ENCODE results near the gene NDEL1. TPM values are rescaled to one million over a fixed set of nuclear protein-coding genes. Genes with fewer than 3 reads are reported as not detected.
"Not testable (repeated sequence)": the region's sequence is repeated elsewhere in the genome, so short reads cannot be mapped to it uniquely, and the experiment has no call there.

The NDEL1 gene, protein sequence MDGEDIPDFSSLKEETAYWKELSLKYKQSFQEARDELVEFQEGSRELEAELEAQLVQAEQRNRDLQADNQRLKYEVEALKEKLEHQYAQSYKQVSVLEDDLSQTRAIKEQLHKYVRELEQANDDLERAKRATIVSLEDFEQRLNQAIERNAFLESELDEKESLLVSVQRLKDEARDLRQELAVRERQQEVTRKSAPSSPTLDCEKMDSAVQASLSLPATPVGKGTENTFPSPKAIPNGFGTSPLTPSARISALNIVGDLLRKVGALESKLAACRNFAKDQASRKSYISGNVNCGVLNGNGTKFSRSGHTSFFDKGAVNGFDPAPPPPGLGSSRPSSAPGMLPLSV
- total RNA-seq, result 58.7 TPM

- DNase-seq (ENCODE audit: low read depth in 2 of 3, low spot score in 2 of 3), result peak; percentile 98
These were observed at the start of gene NDEL1 for GRCh38 chr17:8435245-8436168. Gene NDEL1, plus strand, starts transcription at chr17:8435884. Its CDS starts 8,388 bp downstream, at chr17:8444272.

DNA sequence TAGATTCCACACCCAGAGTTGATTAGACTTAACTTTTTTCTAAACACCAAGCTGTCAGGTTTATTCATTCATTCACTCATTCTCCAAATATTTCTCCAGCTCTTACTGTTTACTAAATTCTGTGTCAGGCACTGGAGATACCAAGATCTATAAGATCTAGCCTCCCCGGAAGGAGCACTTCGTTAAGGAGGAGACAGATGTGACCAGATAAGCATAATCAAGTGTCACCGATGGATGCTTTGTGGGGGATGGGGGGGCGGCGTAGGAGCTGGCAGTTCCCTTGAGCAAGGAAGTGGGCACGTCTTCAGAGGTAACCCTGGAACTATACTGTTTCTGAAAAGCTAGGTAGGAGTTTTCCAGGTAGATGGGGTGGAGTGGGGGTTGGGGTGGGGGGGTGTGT is 48.8 kb upstream of the NDEL1 start:
- DNase-seq (ENCODE audit: low read depth in 2 of 3, low spot score in 2 of 3), result no peak

DNA sequence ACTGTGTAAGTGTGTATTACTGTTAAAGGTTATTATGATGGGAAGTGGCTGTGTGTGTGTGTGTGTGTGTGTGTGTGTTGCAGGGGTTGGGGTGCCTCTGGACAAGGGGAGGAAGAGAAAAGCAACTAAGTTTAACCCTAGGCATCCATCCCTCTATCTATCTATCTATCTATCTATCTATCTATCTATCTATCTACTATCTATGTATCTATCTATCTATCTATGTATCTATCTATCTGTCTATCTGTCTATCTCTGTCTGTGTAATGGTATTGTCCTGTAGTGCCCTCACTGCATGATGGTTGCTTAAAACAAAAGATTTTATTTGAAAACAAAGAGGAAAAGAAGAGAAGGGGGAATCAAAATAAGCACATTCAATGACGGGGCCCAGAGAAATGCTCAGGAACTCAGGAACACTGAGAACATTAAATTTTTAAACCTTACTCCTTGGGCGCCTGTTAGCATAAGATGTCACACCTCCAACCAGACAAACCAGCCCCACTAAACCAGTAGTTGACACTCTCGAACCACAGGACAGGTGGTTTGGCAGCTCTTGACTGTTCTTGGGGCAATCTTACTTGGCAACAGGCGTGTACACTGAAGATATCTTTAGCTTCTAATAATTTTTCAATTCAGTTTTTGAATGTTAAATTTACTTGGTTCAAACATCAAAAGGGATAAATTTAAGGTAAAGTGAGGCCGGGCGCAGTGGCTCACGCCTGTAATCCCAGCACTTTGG is 47.6 kb upstream of the NDEL1 start:
- DNase-seq (ENCODE audit: low read depth in 2 of 3, low spot score in 2 of 3), result no peak

- DNase-seq (ENCODE audit: low read depth in 2 of 3, low spot score in 2 of 3), result no peak
These were observed 44.0 kb upstream of the NDEL1 start for GRCh38 chr17:8391711-8392110.

DNA sequence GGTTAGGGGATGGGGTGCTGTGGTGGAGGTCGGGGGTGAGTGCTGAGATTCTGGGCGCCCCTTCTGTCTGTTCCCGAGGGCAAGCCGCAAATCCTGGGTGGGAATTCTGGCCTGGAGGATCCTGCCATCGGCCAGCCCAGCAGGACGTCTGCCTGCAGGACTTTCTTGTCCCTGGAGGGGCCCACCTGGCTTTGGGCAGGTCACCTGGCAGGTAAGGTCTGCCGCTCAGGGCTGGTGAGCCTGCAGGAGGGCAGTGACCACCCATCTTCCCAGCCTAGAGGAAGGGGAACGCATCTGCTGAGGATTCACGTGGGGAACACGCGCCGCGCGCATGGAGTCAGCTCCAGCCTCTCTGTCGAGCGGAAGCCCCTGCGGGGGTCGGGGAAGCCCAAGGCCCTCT is 43.4 kb upstream of the NDEL1 start:
- no peak for DNase-seq (ENCODE audit: low read depth in 2 of 3, low spot score in 2 of 3)

- DNase-seq (ENCODE audit: low read depth in 2 of 3, low spot score in 2 of 3), result peak in 1 of 3 donors; percentile 16
These were observed 42.8 kb upstream of the NDEL1 start for GRCh38 chr17:8392674-8393469.

DNA sequence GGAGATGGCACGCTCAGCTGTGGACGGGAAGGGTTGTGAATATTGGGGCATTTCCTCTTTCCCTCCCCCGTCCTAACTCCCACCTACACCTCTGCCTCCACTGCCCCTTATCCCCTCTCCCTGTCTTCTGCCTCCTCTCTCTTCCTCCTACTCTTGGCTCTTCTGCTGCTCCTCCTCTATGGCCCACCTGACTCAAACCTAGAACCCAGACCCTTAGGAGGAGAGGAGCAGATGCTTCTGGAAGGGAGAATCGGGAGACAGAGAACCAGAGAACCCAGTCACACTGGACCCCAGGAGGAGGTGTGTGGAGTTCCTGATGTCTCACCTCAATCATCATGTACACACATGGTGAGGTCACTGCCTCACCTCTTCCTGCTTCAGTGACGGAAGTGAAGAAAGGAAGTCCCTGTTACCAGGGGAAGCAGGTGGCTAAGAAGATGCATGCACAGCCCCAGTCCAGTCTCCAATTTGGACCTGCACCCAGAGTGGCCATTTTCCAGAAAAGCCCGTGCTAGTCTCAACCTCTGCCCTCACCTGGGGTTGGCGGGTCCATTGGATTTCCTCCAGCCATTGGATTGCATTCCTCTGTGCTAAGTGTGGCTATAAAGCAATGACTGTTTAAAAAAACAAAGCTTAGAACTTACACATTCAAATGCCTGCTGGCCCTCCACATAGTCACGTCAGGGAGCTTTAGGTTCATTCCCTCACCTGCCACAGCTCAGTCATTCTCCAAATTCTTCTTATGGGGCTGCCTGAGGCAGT is 42.0 kb upstream of the NDEL1 start:
- peak in 2 of 3 donors; percentile 52 to 63 for DNase-seq (ENCODE audit: low read depth in 2 of 3, low spot score in 2 of 3)

DNA sequence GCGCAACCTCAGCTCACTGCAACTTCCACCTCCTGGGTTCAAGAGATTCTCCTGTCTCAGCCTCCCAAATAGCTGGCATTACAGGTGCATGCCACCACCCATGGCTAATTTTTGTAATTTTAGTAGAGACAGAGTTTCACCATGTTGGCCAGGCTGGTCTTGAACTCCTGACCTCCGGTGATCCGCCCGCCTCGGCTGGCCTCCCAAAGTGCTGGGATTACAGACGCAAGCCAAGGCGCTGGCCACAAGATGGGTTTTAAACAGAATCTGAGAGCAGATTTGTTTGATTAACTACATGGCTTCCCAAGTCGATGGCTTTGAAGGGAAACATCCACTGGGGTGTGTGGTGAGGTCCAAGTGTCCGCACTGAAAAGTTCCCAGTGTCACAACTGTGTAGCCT is 41.2 kb upstream of the NDEL1 start:
- not testable (repeated sequence) for DNase-seq (ENCODE audit: low read depth in 2 of 3, low spot score in 2 of 3)

GRCh38 chr17:8397636-8398035 is 38.0 kb upstream of the NDEL1 start, which contains the start of gene RNF222:
Gene RNF222, minus strand, starts transcription at chr17:8397827. Its CDS starts 4,366 bp downstream, at chr17:8393461.
- DNase-seq (ENCODE audit: low read depth in 2 of 3, low spot score in 2 of 3), result no peak

- no peak for DNase-seq (ENCODE audit: low read depth in 2 of 3, low spot score in 2 of 3)
These were observed 36.7 kb upstream of the NDEL1 start for GRCh38 chr17:8398980-8399379.

DNA sequence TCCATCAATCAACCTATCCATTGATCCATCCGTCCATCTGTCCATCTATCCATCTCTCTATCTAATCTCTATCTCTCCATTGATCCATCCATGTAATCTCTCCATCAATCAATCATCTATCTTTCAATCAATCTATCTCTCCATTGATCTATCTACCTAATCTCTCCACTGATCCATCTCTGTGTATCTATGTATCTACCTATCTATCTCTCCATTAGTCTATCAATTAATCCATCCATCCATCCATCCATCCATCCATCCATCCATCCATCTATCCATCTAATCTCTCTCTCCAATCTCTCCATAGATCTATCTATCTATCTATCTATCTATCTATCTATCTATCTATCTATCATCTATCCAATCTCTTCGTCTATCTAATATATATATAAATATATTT is 34.6 kb upstream of the NDEL1 start:
- no peak for DNase-seq (ENCODE audit: low read depth in 2 of 3, low spot score in 2 of 3)

- no peak for DNase-seq (ENCODE audit: low read depth in 2 of 3, low spot score in 2 of 3)
These were observed 32.7 kb upstream of the NDEL1 start for GRCh38 chr17:8402921-8403536.

GRCh38 chr17:8405499-8406016 is 30.1 kb upstream of the NDEL1 start:
- no peak for DNase-seq (ENCODE audit: low read depth in 2 of 3, low spot score in 2 of 3)

DNA sequence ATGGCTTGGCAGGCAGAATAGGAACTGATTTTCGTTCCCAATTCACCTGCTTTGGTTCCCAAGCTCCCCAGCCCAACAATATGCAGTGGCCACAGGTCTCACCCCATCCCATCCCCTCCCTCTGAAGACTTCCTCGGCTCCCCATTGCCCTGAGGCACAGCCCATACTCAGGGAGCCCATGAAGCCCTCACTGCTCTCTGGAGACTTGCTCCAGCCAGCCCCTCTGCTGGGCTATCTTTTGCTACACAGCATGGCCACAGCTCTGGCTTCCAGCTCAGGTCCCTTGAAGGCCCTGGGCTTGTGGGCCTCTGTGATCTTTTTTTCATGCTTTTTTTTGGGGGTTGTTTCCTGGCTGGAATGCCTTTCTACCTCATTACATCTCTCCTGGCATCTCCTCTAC is 29.5 kb upstream of the NDEL1 start:
- no peak for DNase-seq (ENCODE audit: low read depth in 2 of 3, low spot score in 2 of 3)

DNA sequence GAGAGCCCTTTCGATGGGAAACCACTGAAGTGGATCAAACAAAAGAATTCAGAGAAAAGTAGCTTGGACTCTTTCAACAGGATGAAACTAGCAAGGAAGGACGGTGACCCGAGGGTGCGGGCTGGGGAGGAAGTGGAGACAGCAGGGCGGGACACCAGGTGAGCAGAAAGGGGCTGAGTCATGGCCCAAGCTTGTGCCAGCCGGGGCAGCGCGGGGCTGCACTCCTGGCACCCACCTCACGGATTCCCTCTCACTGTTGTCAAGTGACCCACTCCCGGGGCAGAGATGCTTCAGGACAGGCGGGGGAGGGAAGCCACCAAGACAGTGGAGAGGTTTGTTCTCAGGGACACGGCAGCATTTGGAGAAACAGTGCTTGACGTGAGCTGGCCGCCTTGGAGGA is 27.3 kb upstream of the NDEL1 start:
- no peak for DNase-seq (ENCODE audit: low read depth in 2 of 3, low spot score in 2 of 3)

- DNase-seq (ENCODE audit: low read depth in 2 of 3, low spot score in 2 of 3), result peak; percentile 76 to 81 (median 77)
These were observed 25.5 kb upstream of the NDEL1 start for GRCh38 chr17:8409966-8410882.

GRCh38 chr17:8410883-8411238 is 24.8 kb upstream of the NDEL1 start:
- no peak for DNase-seq (ENCODE audit: low read depth in 2 of 3, low spot score in 2 of 3)

GRCh38 chr17:8412089-8412488 is 23.6 kb upstream of the NDEL1 start:
- DNase-seq (ENCODE audit: low read depth in 2 of 3, low spot score in 2 of 3), result peak in 1 of 3 donors; percentile 21

Data from hematopoietic multipotent progenitor cell (in vitro differentiated cells).